HFFc6 (cell line): Measurements from ENCODE around the gene MAP1A. TPM values are rescaled to one million over a fixed set of nuclear protein-coding genes. Genes with fewer than 3 reads are reported as not detected.
"Not testable (repeated sequence)": the region's sequence is repeated elsewhere in the genome, so short reads cannot be mapped to it uniquely, and the experiment has no call there.

Experiments used
- DNase-seq: peaks from one replicate; pipeline ENCODE4 v3.0.0-alpha.2; 2018
- H3K27ac Mint-ChIP-seq: 2 replicates; pipeline ENCODE4 v1.8.0; 2020; ENCODE audit warnings: mild to moderate bottlenecking, mixed read lengths
- H3K27me3 Mint-ChIP-seq: 2 replicates; pipeline ENCODE4 v1.8.0; 2021; ENCODE audit warnings: mild to moderate bottlenecking, moderate library complexity, mixed read lengths; ENCODE audit not compliant: insufficient read depth
- H3K36me3 Mint-ChIP-seq: 2 replicates; pipeline ENCODE4 v1.8.0; 2021; ENCODE audit warnings: low read depth, mixed read lengths
- H3K4me1 Mint-ChIP-seq: 2 replicates; pipeline ENCODE4 v1.8.0; 2020; ENCODE audit warnings: low read depth, mixed read lengths
- H3K4me3 Mint-ChIP-seq: 2 replicates; pipeline ENCODE4 v1.8.0; 2020; ENCODE audit warnings: mild to moderate bottlenecking, moderate library complexity, mixed read lengths
- H3K9me3 Mint-ChIP-seq: 2 replicates; pipeline ENCODE4 v1.8.0; 2020; ENCODE audit warnings: mild to moderate bottlenecking, mixed read lengths
- total RNA-seq, 6 experiments: library from RNA; stranded (reverse); fragmentation: NEBNext Ultra II Directional; extraction: Animal tissue kit (Norgen Biotek cat#: 25700); gene quantifications; 2 replicates in 1 of 6; 3 replicates in 5 of 6; pipeline ENCODE4 v1.2.3, GENCODE V29; 2021
- TF ChIP-seq, protein P1 (sequence below): fragments of 200-600 bp; sonication (generic); IDR thresholded peaks from 2 replicates; pipeline ENCODE4 v1.5.0; 2021; ENCODE audit warnings: antibody characterized with exemption, mild to moderate bottlenecking

Gene MAP1A
- total RNA-seq, 6 experiments from 2014 or later: 136 to 174 (median 169) TPM

GRCh38 chr15:43527802-43528541, 10.6 kb downstream of the MAP1A start:
- DNase-seq: no peak
- H3K36me3 Mint-ChIP-seq: peaks cover 44% of the 10 kb centered on the region
- peaks cover 2% of the 10 kb centered on the region for H3K27me3 Mint-ChIP-seq
- TF ChIP-seq, protein P1, sequence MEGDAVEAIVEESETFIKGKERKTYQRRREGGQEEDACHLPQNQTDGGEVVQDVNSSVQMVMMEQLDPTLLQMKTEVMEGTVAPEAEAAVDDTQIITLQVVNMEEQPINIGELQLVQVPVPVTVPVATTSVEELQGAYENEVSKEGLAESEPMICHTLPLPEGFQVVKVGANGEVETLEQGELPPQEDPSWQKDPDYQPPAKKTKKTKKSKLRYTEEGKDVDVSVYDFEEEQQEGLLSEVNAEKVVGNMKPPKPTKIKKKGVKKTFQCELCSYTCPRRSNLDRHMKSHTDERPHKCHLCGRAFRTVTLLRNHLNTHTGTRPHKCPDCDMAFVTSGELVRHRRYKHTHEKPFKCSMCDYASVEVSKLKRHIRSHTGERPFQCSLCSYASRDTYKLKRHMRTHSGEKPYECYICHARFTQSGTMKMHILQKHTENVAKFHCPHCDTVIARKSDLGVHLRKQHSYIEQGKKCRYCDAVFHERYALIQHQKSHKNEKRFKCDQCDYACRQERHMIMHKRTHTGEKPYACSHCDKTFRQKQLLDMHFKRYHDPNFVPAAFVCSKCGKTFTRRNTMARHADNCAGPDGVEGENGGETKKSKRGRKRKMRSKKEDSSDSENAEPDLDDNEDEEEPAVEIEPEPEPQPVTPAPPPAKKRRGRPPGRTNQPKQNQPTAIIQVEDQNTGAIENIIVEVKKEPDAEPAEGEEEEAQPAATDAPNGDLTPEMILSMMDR: no peak
- peaks cover 56% of the 10 kb centered on the region for H3K4me1 Mint-ChIP-seq
- no peaks in the 10 kb centered on the region for H3K9me3 Mint-ChIP-seq
- peak overlapping the region; percentile 13; the same call in 1 of the 2 replicates for H3K27ac Mint-ChIP-seq
- no peak overlapping the region for H3K4me3 Mint-ChIP-seq

DNA sequence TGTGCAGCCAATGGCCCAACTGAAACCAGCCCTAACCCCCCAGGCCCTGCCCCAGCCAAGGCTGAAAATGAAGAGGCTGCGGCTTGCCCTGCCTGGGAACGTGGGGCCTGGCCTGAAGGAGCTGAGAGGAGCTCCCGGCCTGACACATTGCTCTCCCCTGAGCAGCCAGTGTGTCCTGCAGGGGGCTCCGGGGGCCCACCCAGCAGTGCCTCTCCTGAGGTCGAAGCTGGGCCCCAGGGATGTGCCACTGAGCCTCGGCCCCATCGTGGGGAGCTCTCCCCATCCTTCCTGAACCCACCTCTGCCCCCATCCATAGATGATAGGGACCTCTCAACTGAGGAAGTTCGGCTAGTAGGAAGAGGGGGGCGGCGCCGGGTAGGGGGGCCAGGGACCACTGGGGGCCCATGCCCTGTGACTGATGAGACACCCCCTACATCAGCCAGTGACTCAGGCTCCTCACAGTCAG, 11.2 kb downstream of the MAP1A start:
- Mint-ChIP-seq H3K4me1 (peaks cover 62% of the 10 kb centered on the region), H3K36me3 (peaks cover 40% of the 10 kb centered on the region), H3K27ac (no peak overlapping the region), H3K9me3 (no peaks in the 10 kb centered on the region), H3K27me3 (peaks cover 2% of the 10 kb centered on the region), H3K4me3 (no peak overlapping the region)
- DNase-seq: no peak
- TF ChIP-seq, protein P1: no peak

- peaks cover 45% of the 10 kb centered on the region for H3K36me3 Mint-ChIP-seq
- TF ChIP-seq, protein P1: no peak
- no peak for DNase-seq
- H3K4me1 Mint-ChIP-seq: peaks cover 63% of the 10 kb centered on the region
- H3K27ac Mint-ChIP-seq: peak overlapping the region; percentile 32; the same call in 1 of the 2 replicates
- peaks cover 2% of the 10 kb centered on the region for H3K27me3 Mint-ChIP-seq
- H3K9me3 Mint-ChIP-seq: no peaks in the 10 kb centered on the region
- H3K4me3 Mint-ChIP-seq: no peak overlapping the region
Observed at GRCh38 chr15:43529141-43529540, 11.7 kb downstream of the MAP1A start.

DNA sequence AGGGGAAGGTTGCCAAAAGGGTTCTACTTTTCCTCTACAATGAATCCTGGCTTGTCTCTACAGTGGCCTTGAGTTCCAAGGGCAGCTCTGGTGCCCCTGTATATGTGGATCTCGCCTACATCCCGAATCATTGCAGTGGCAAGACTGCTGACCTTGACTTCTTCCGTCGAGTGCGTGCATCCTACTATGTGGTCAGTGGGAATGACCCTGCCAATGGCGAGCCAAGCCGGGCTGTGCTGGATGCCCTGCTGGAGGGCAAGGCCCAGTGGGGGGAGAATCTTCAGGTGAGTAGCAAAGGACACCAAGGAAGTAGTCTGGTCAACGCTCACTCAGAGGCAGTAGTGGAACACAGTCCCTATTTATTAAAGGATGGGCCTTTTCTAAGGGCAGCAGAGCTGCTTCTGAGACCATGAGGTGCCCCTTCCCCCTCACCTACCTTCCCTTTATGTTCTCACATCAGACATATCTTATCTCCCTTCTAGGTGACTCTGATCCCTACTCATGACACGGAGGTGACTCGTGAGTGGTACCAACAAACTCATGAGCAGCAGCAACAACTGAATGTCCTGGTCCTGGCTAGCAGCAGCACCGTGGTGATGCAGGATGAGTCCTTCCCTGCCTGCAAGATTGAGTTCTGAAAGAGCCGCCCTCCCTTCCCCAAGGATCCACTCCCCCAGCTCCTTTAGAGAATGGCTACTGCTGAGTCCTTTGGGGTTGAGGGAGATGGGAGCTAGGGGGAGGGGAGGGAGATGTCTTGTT, 12.4 kb downstream of the MAP1A start:
- Mint-ChIP-seq H3K4me3 (no peak overlapping the region), H3K27ac (peak overlapping the region; percentile 32), H3K4me1 (peaks cover 63% of the 10 kb centered on the region), H3K27me3 (peaks cover 2% of the 10 kb centered on the region), H3K36me3 (peaks cover 44% of the 10 kb centered on the region), H3K9me3 (no peaks in the 10 kb centered on the region)
- peak; percentile 29 for DNase-seq
- TF ChIP-seq, protein P1: no peak

- Mint-ChIP-seq H3K27me3 (peaks cover 2% of the 10 kb centered on the region), H3K36me3 (peaks cover 31% of the 10 kb centered on the region), H3K4me3 (no peak overlapping the region), H3K4me1 (peaks cover 53% of the 10 kb centered on the region), H3K27ac (no peak overlapping the region; the same call in 1 of the 2 replicates), H3K9me3 (no peaks in the 10 kb centered on the region)
- DNase-seq: no peak
- TF ChIP-seq, protein P1: no peak
Observed at GRCh38 chr15:43531018-43531670, 13.7 kb downstream of the MAP1A start.

- H3K4me1 Mint-ChIP-seq: peaks cover 41% of the 10 kb centered on the region
Observed at GRCh38 chr15:43532826-43533225, 15.4 kb downstream of the MAP1A start.

More at GRCh38 chr15:43532826-43533225, 15.4 kb downstream of the MAP1A start:
- not testable (repeated sequence) for H3K27me3 Mint-ChIP-seq, H3K4me3 Mint-ChIP-seq, H3K27ac Mint-ChIP-seq, H3K9me3 Mint-ChIP-seq
- peaks cover 25% of the 10 kb centered on the region for H3K36me3 Mint-ChIP-seq
- peak; percentile 37 for DNase-seq
